Brain pericyte (primary cell): ENCODE measurements around the gene BTBD6.

Experiments used
- DNase-seq: peaks from one replicate; pipeline ENCODE4 v3.0.0-alpha.2; 2012; ENCODE audit warnings: low read depth, low spot score

Gene BTBD6

GRCh38 chr14:105248368-105249181 lies at the start of gene BTBD6:
TSS of gene BTBD6 (plus strand) at chr14:105248533. CDS start at chr14:105248712, 179 bp downstream.
- DNase-seq = no peak

- no peak for DNase-seq
Measured at GRCh38 chr14:105198588-105198987, 49.7 kb upstream of the BTBD6 start.

- DNase-seq = no peak
Measured at GRCh38 chr14:105199093-105199492, 49.2 kb upstream of the BTBD6 start.

- no peak for DNase-seq
Measured at GRCh38 chr14:105200074-105200473, 48.3 kb upstream of the BTBD6 start.

GRCh38 chr14:105200641-105201040 lies 47.7 kb upstream of the BTBD6 start:
- no peak for DNase-seq

- no peak for DNase-seq
Measured at GRCh38 chr14:105201156-105201924, 47.0 kb upstream of the BTBD6 start.

- DNase-seq = no peak
Measured at GRCh38 chr14:105201925-105202513, 46.3 kb upstream of the BTBD6 start.

GRCh38 chr14:105203057-105203531 lies 45.2 kb upstream of the BTBD6 start:
- DNase-seq = no peak

GRCh38 chr14:105203701-105204100 lies 44.6 kb upstream of the BTBD6 start:
- no peak for DNase-seq

- no peak for DNase-seq
Measured at GRCh38 chr14:105204206-105204930, 44.0 kb upstream of the BTBD6 start.

- no peak for DNase-seq
Measured at GRCh38 chr14:105204931-105205672, 43.2 kb upstream of the BTBD6 start.

- DNase-seq = no peak
Measured at GRCh38 chr14:105205673-105206208, 42.6 kb upstream of the BTBD6 start.

GRCh38 chr14:105206873-105207272 lies 41.5 kb upstream of the BTBD6 start:
- DNase-seq = no peak

- no peak for DNase-seq
Measured at GRCh38 chr14:105207460-105207901, 40.9 kb upstream of the BTBD6 start.

GRCh38 chr14:105207996-105208737 lies 40.2 kb upstream of the BTBD6 start:
- no peak for DNase-seq

GRCh38 chr14:105208738-105209075 lies 39.6 kb upstream of the BTBD6 start:
- no peak for DNase-seq

GRCh38 chr14:105209091-105209490 lies 39.2 kb upstream of the BTBD6 start:
- DNase-seq = no peak

- DNase-seq = no peak
Measured at GRCh38 chr14:105209646-105210045, 38.7 kb upstream of the BTBD6 start.

GRCh38 chr14:105210266-105211025 lies 37.9 kb upstream of the BTBD6 start:
- DNase-seq = no peak
